Esophagus muscularis mucosa (tissue), 4 donors: Measurements from ENCODE around the gene ACER1.
"Not testable (repeated sequence)": the region's sequence is repeated elsewhere in the genome, so short reads cannot be mapped to it uniquely, and the experiment has no call there.

Experiments used
- CTCF ChIP-seq, 3 experiments: fragments of 200-600 bp in 2 of 3; fragments of 450-650 bp in 1 of 3; sonication (generic) in 2 of 3; IDR thresholded peaks; one replicate each; pipeline ENCODE4 v1.5.1; 2017 to 2019; ENCODE audit warnings: antibody characterized with exemption in 3 of 3, mild to moderate bottlenecking in 2 of 3, moderate library complexity in 1 of 3
- EP300 ChIP-seq: sonication (generic); formaldehyde crosslinking; IDR thresholded peaks from one replicate; pipeline ENCODE4 v1.6.1; 2017; ENCODE audit warnings: antibody characterized with exemption
- POLR2A ChIP-seq: fragments of 450-650 bp; IDR thresholded peaks from one replicate; pipeline ENCODE4 v1.6.1; 2017; ENCODE audit warnings: antibody characterized with exemption, moderate library complexity, mild to moderate bottlenecking, low read depth
- POLR2AphosphoS5 ChIP-seq, 2 donors: sonication (generic); formaldehyde crosslinking; IDR thresholded peaks; one replicate each; pipeline ENCODE4 v1.6.1; 2017; ENCODE audit warnings: antibody characterized with exemption in 2 of 2

GRCh38 chr19:6360445-6360844 lies 27.0 kb upstream of the ACER1 start:
- not testable (repeated sequence) for TF ChIP-seq POLR2A; CTCF (IDR thresholded peaks at IDR 0.05); EP300; POLR2AphosphoS5 (IDR thresholded peaks at IDR 0.05)
